H9 (cell line): Measurements from ENCODE around the gene ID4. TPM values are rescaled to one million over a fixed set of nuclear protein-coding genes. Genes with fewer than 3 reads are reported as not detected.

Experiments
- DNase-seq: peaks from one replicate; pipeline ENCODE4 v3.0.0-alpha.2; 2017
- H2AFZ ChIP-seq: one replicate; pipeline ENCODE4 v1.6.1; 2013; ENCODE audit warnings: mild to moderate bottlenecking, low read length, control low read depth, moderate library complexity
- H2AK5ac ChIP-seq: 2 replicates; pipeline ENCODE4 v1.6.1; 2013; ENCODE audit warnings: low read length, control low read depth, mixed read lengths; ENCODE audit not compliant: insufficient read length
- H2BK120ac ChIP-seq: one replicate; pipeline ENCODE4 v1.6.1; 2013; ENCODE audit warnings: low read depth, mild to moderate bottlenecking, low read length, control low read depth, inconsistent platforms; ENCODE audit not compliant: poor library complexity, severe bottlenecking
- H2BK12ac ChIP-seq: 2 replicates; pipeline ENCODE4 v1.6.1; 2013; ENCODE audit warnings: low read length, control low read depth, mixed read lengths, low read depth; ENCODE audit not compliant: insufficient read length
- H2BK15ac ChIP-seq: 2 replicates; pipeline ENCODE4 v1.6.1; 2013; ENCODE audit warnings: low read depth, low read length, control low read depth
- H2BK20ac ChIP-seq: one replicate; pipeline ENCODE4 v1.6.1; 2013; ENCODE audit warnings: low read depth, mild to moderate bottlenecking, low read length, control low read depth, inconsistent platforms; ENCODE audit not compliant: poor library complexity, severe bottlenecking
- H2BK5ac ChIP-seq: 2 replicates; pipeline ENCODE4 v1.6.1; 2013; ENCODE audit warnings: low read length, control low read depth, mixed read lengths; ENCODE audit not compliant: insufficient read length
- H3K14ac ChIP-seq: 2 replicates; pipeline ENCODE4 v1.6.1; 2013; ENCODE audit warnings: low read length, control low read depth; ENCODE audit not compliant: insufficient read depth
- H3K18ac ChIP-seq: 2 replicates; pipeline ENCODE4 v1.6.1; 2013; ENCODE audit warnings: low read depth, mild to moderate bottlenecking, mixed read lengths, low read length, control low read depth; ENCODE audit not compliant: insufficient read length
- H3K23ac ChIP-seq: 2 replicates; pipeline ENCODE4 v1.6.1; 2013; ENCODE audit warnings: low read length, control low read depth, mixed read lengths, low read depth; ENCODE audit not compliant: insufficient read length
- H3K23me2 ChIP-seq: 2 replicates; pipeline ENCODE4 v1.6.1; 2013; ENCODE audit warnings: low read depth, mild to moderate bottlenecking, mixed read lengths, low read length, control low read depth; ENCODE audit not compliant: insufficient read length, poor library complexity, severe bottlenecking
- H3K27ac ChIP-seq: 2 replicates; pipeline ENCODE4 v1.5.1; 2013; ENCODE audit warnings: low read length, control low read depth, mixed read lengths, low read depth; ENCODE audit not compliant: insufficient read length
- H3K27me3 ChIP-seq: 2 replicates; pipeline ENCODE4 v1.6.1; 2013; ENCODE audit warnings: low read length, control low read depth, inconsistent platforms; ENCODE audit not compliant: insufficient read depth
- H3K4ac ChIP-seq: 2 replicates; pipeline ENCODE4 v1.6.1; 2013; ENCODE audit warnings: low read depth, mild to moderate bottlenecking, control low read depth, inconsistent platforms, low read length, moderate library complexity
- H3K4me1 ChIP-seq: 2 replicates; pipeline ENCODE4 v1.6.1; 2013; ENCODE audit warnings: low read length, control low read depth, inconsistent platforms; ENCODE audit not compliant: insufficient read depth
- H3K4me2 ChIP-seq: 2 replicates; pipeline ENCODE4 v1.6.1; 2013; ENCODE audit warnings: low read length, control low read depth, mixed read lengths; ENCODE audit not compliant: insufficient read length, insufficient read depth
- H3K56ac ChIP-seq: 2 replicates; pipeline ENCODE4 v1.6.1; 2013; ENCODE audit warnings: low read depth, mild to moderate bottlenecking, mixed read lengths, low read length, control low read depth; ENCODE audit not compliant: insufficient read length
- H3K79me1 ChIP-seq: 2 replicates; pipeline ENCODE4 v1.6.1; 2013; ENCODE audit warnings: low read depth, mild to moderate bottlenecking, moderate library complexity, low read length, control low read depth, inconsistent platforms; ENCODE audit not compliant: insufficient read depth, poor library complexity, severe bottlenecking
- H3K79me2 ChIP-seq: 2 replicates; pipeline ENCODE4 v1.6.1; 2013; ENCODE audit warnings: low read length, control low read depth, inconsistent platforms; ENCODE audit not compliant: insufficient read depth
- H3K9ac ChIP-seq: 2 replicates; pipeline ENCODE4 v1.6.1; 2013; ENCODE audit warnings: low read length, control low read depth, mixed read lengths; ENCODE audit not compliant: insufficient read length; ENCODE audit errors: extremely low read depth
- H3K9me3 ChIP-seq: one replicate; pipeline ENCODE4 v1.6.1; 2013; ENCODE audit warnings: low read depth, low read length, inconsistent platforms; ENCODE audit not compliant: control insufficient read depth
- H3T11ph ChIP-seq: one replicate; pipeline ENCODE4 v1.6.1; 2013; ENCODE audit warnings: mild to moderate bottlenecking, low read length, control low read depth, inconsistent platforms
- H4K20me1 ChIP-seq: one replicate; pipeline ENCODE4 v1.6.1; 2013; ENCODE audit not compliant: control insufficient read depth, insufficient read length, insufficient read depth
- H4K5ac ChIP-seq: 2 replicates; pipeline ENCODE4 v1.6.1; 2013; ENCODE audit warnings: low read depth, mild to moderate bottlenecking, mixed read lengths, low read length, control low read depth; ENCODE audit not compliant: insufficient read length
- H4K8ac ChIP-seq: replicated peaks from 2 replicates; pipeline ENCODE4 v1.6.1; 2013; ENCODE audit warnings: low read length, control low read depth, mixed read lengths, low read depth; ENCODE audit not compliant: insufficient read length
- H4K91ac ChIP-seq: 2 replicates; pipeline ENCODE4 v1.6.1; 2013; ENCODE audit warnings: low read depth, mild to moderate bottlenecking, moderate library complexity, mixed read lengths, low read length, control low read depth; ENCODE audit not compliant: insufficient read length
- H3K27ac Mint-ChIP-seq, 3 experiments: 2 replicates in 2 of 3; 3 replicates in 1 of 3; pipeline ENCODE4 v1.8.0; 2020 to 2021; ENCODE audit warnings: mixed read lengths in 3 of 3, mild to moderate bottlenecking in 1 of 3, moderate library complexity in 1 of 3
- H3K27me3 Mint-ChIP-seq: 2 replicates; pipeline ENCODE4 v1.8.0; 2021; ENCODE audit warnings: low read depth, mild to moderate bottlenecking, moderate library complexity, mixed read lengths
- H3K36me3 Mint-ChIP-seq, 3 experiments: 2 replicates in 2 of 3; 3 replicates in 1 of 3; pipeline ENCODE4 v1.8.0; 2020 to 2021; ENCODE audit warnings: low read depth in 3 of 3, mixed read lengths in 3 of 3; ENCODE audit not compliant: insufficient read depth in 1 of 3
- H3K4me1 Mint-ChIP-seq, 2 experiments: 2 replicates each; pipeline ENCODE4 v1.8.0; 2020; ENCODE audit warnings: mixed read lengths in 2 of 2
- H3K4me3 Mint-ChIP-seq, 2 experiments: 2 replicates in 1 of 2; 3 replicates in 1 of 2; pipeline ENCODE4 v1.8.0; 2020 to 2021; ENCODE audit warnings: mild to moderate bottlenecking in 2 of 2, mixed read lengths in 2 of 2, moderate library complexity in 1 of 2
- H3K9me3 Mint-ChIP-seq, 2 experiments: 2 replicates in 1 of 2; 3 replicates in 1 of 2; pipeline ENCODE4 v1.8.0; 2020; ENCODE audit warnings: mild to moderate bottlenecking in 2 of 2, mixed read lengths in 2 of 2, moderate library complexity in 1 of 2
- CTCF ChIP-seq: fragments of 200-600 bp; sonication (generic); conservative IDR thresholded peaks from 3 replicates; pipeline ENCODE4 v1.8.0; 2021; ENCODE audit warnings: antibody characterized with exemption, mild to moderate bottlenecking
- WGBS: extraction: QIAGEN DNeasy Blood & Tissue Kit; methylation state at CpG from one replicate; pipeline ENCODE4 v1.1.7; 2013; ENCODE audit warnings: missing lambda C conversion rate, low lambda C conversion rate, mixed read lengths; ENCODE audit not compliant: insufficient read length; ENCODE audit errors: extremely low coverage; 5-methylcytosine and 5-hydroxymethylcytosine counted together
- total RNA-seq: library from RNA; stranded (reverse); gene quantifications from 2 replicates; pipeline ENCODE4 v1.2.1, GENCODE V29; 2021

ID4 gene
- total RNA-seq, 1 experiment from 2014 or later: 14.0 TPM

DNA sequence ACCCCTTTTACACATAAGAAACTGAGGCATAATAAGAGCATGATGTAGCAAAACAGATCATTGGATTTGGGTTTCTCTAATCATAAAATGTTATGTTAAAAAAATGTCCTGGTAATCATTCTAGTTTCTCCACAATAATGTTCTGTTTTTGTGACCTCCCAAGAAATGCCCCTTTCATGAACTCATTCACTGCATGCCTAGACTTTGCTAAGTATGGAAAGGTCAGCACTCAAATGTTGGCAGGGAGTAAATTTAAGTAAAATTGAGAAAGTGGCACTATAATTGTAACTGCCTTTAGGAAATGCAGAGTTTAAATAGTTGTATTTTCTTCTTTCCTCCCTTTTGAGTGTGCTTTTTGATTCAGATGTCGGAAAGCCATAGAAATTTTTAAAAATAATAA lies 48.5 kb upstream of the ID4 start:
- Histone ChIP-seq H3T11ph (no peak overlapping the region), H4K8ac (no peak overlapping the region), H2BK15ac (no peak overlapping the region), H3K27me3 (no peaks in the 10 kb centered on the region), H3K79me2 (no peaks in the 10 kb centered on the region; the same call in 1 of the 2 replicates), H4K20me1 (no peaks in the 10 kb centered on the region), H3K23ac (no peak overlapping the region), H2BK5ac (no peak overlapping the region), H3K23me2 (no peaks in the 10 kb centered on the region), H4K91ac (no peak overlapping the region), H2BK20ac (no peak overlapping the region), H3K9me3 (no peaks in the 10 kb centered on the region), H2BK12ac (no peak overlapping the region), H2AFZ (no peak overlapping the region), H3K4me1 (no peaks in the 10 kb centered on the region), H2BK120ac (no peak overlapping the region), H3K4me2 (no peak overlapping the region), H3K27ac (no peak overlapping the region), H3K18ac (no peak overlapping the region), H3K79me1 (no peaks in the 10 kb centered on the region), H3K14ac (no peak overlapping the region), H3K56ac (no peak overlapping the region), H3K4ac (no peak overlapping the region), H2AK5ac (no peak overlapping the region), H4K5ac (no peak overlapping the region), H3K9ac (no peak overlapping the region)
- peaks cover 12% of the 10 kb centered on the region in 2 experiments for H3K4me1 Mint-ChIP-seq
- no peak overlapping the region for H3K4me3 Mint-ChIP-seq
- no peak for DNase-seq
- no peak for TF ChIP-seq CTCF
- no peaks in the 10 kb centered on the region for H3K27me3 Mint-ChIP-seq
- no peaks in the 10 kb centered on the region; a peak in 1 of 5 replicates for H3K9me3 Mint-ChIP-seq
- no peaks in the 10 kb centered on the region for H3K36me3 Mint-ChIP-seq
- no CpG with 5 or more reads among the region's 1 CpG for WGBS
- H3K27ac Mint-ChIP-seq: no peak overlapping the region
